Mesenchymal stem cell (in vitro differentiated cells and primary cell): ENCODE measurements around the gene CORO6.
"Not testable (repeated sequence)": the region's sequence is repeated elsewhere in the genome, so short reads cannot be mapped to it uniquely, and the experiment has no call there.

Experiments
- DNase-seq: peaks from one replicate; pipeline ENCODE4 v3.0.0-alpha.2; 2013
- H2AFZ ChIP-seq: one replicate; pipeline ENCODE4 v1.6.1; 2013; ENCODE audit warnings: low read depth, mild to moderate bottlenecking, control low read depth, inconsistent platforms, low read length, moderate library complexity
- H2AK5ac ChIP-seq: 2 replicates; pipeline ENCODE4 v1.6.1; 2013; ENCODE audit warnings: low read length, moderate library complexity, mild to moderate bottlenecking, inconsistent platforms; ENCODE audit not compliant: severe bottlenecking
- H2BK120ac ChIP-seq: one replicate; pipeline ENCODE4 v1.6.1; 2013; ENCODE audit warnings: low read depth, mild to moderate bottlenecking, inconsistent platforms, low read length, moderate library complexity
- H2BK12ac ChIP-seq, 2 experiments: one replicate each; pipeline ENCODE4 v1.6.1; 2013; ENCODE audit warnings: inconsistent platforms in 2 of 2, low read length in 2 of 2, mild to moderate bottlenecking in 2 of 2, moderate library complexity in 2 of 2, control low read depth in 1 of 2
- H2BK15ac ChIP-seq: one replicate; pipeline ENCODE4 v1.6.1; 2013; ENCODE audit warnings: mild to moderate bottlenecking, low read depth, inconsistent platforms; ENCODE audit not compliant: poor library complexity, severe bottlenecking
- H2BK5ac ChIP-seq: 2 replicates; pipeline ENCODE4 v1.6.1; 2013; ENCODE audit warnings: low read depth, mild to moderate bottlenecking, low read length, control low read depth, inconsistent platforms; ENCODE audit not compliant: poor library complexity, severe bottlenecking
- H3K14ac ChIP-seq, 2 experiments: one replicate each; pipeline ENCODE4 v1.6.1; 2013; ENCODE audit warnings: inconsistent platforms in 2 of 2, low read length in 2 of 2, control low read depth in 1 of 2, mild to moderate bottlenecking in 1 of 2, moderate library complexity in 1 of 2
- H3K18ac ChIP-seq, 2 experiments: one replicate each; pipeline ENCODE4 v1.6.1; 2013; ENCODE audit warnings: inconsistent platforms in 2 of 2, low read length in 2 of 2, control low read depth in 1 of 2, low read depth in 1 of 2, mild to moderate bottlenecking in 1 of 2
- H3K23ac ChIP-seq, 2 experiments: one replicate each; pipeline ENCODE4 v1.6.1; 2013; ENCODE audit warnings: inconsistent platforms in 2 of 2, low read length in 2 of 2, mild to moderate bottlenecking in 2 of 2, moderate library complexity in 2 of 2, control low read depth in 1 of 2
- H3K27ac ChIP-seq: 2 replicates; pipeline ENCODE4 v1.5.1; 2013; ENCODE audit warnings: mild to moderate bottlenecking, moderate library complexity, low read length, control low read depth, inconsistent platforms; ENCODE audit not compliant: poor library complexity, severe bottlenecking
- H3K27me3 ChIP-seq, 2 experiments: 2 replicates each; pipeline versions ENCODE4 v1.6.1 to v1.7.0; 2013; ENCODE audit warnings: low read length in 2 of 2, mild to moderate bottlenecking in 2 of 2, moderate library complexity in 2 of 2, control low read depth in 1 of 2, inconsistent platforms in 1 of 2; ENCODE audit not compliant: control insufficient read depth in 1 of 2, insufficient read depth in 1 of 2
- H3K36me3 ChIP-seq, 2 experiments: 2 replicates each; pipeline versions ENCODE4 v1.6.1 to v1.7.0; 2013; ENCODE audit warnings: low read length in 2 of 2, control low read depth in 1 of 2, inconsistent platforms in 1 of 2, low read depth in 1 of 2, mild to moderate bottlenecking in 1 of 2; ENCODE audit not compliant: insufficient read depth in 2 of 2, control insufficient read depth in 1 of 2
- H3K4ac ChIP-seq, 2 experiments: one replicate each; pipeline ENCODE4 v1.6.1; 2013; ENCODE audit warnings: inconsistent platforms in 2 of 2, low read length in 2 of 2, mild to moderate bottlenecking in 2 of 2, moderate library complexity in 2 of 2, control low read depth in 1 of 2, low read depth in 1 of 2
- H3K4me1 ChIP-seq: 2 replicates; pipeline ENCODE4 v1.6.1; 2013; ENCODE audit warnings: low read depth, low read length, control low read depth; ENCODE audit not compliant: control insufficient read depth, insufficient read depth
- H3K4me2 ChIP-seq: 2 replicates; pipeline ENCODE4 v1.6.1; 2013; ENCODE audit warnings: low read length, mild to moderate bottlenecking, inconsistent platforms; ENCODE audit not compliant: poor library complexity, severe bottlenecking
- H3K4me3 ChIP-seq, 2 experiments: 2 replicates each; pipeline versions ENCODE4 v1.5.1 to v1.7.0; 2013; ENCODE audit warnings: low read length in 2 of 2, mild to moderate bottlenecking in 2 of 2, control low read depth in 1 of 2, low read depth in 1 of 2; ENCODE audit not compliant: insufficient read depth in 1 of 2
- H3K79me1 ChIP-seq: replicated peaks from 2 replicates; pipeline ENCODE4 v1.6.1; 2013; ENCODE audit warnings: mild to moderate bottlenecking, control low read depth, low read length, inconsistent platforms; ENCODE audit not compliant: poor library complexity, severe bottlenecking
- H3K9ac ChIP-seq: 2 replicates; pipeline ENCODE4 v1.7.0; 2013; ENCODE audit warnings: mild to moderate bottlenecking, low read length, moderate library complexity
- H3K9me3 ChIP-seq: 2 replicates; pipeline ENCODE4 v1.7.0; 2013; ENCODE audit warnings: mild to moderate bottlenecking, low read length; ENCODE audit not compliant: control insufficient read depth
- H4K8ac ChIP-seq: one replicate; pipeline ENCODE4 v1.6.1; 2013; ENCODE audit warnings: inconsistent platforms, mild to moderate bottlenecking, low read length, moderate library complexity
- H4K91ac ChIP-seq: one replicate; pipeline ENCODE4 v1.6.1; 2013; ENCODE audit warnings: mild to moderate bottlenecking, low read length, inconsistent platforms
- WGBS: methylation state at CpG from one replicate; pipeline ENCODE4 v1.1.7; 2013; ENCODE audit warnings: mixed read lengths; 5-methylcytosine and 5-hydroxymethylcytosine counted together

The CORO6 gene

DNA sequence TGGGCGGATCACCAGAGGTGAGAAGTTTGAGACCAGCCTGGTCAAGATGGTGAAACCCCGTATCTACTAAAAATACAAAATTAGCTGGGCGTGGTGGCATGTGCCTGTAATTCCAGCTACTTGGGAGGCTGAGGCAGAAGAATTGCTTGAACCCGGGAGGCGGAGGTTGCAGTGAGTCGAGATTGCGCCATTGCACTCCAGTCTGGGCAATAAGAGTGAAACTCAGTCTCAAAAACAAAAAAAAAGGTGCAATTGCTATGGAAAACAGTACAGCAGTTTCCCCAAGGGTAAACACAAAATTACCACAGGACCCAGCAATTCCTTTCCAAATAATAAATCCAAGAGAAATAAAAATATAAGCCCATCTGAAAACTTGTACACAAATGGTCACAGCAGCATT is 29.2 kb upstream of the CORO6 start:
- not testable (repeated sequence) for H2BK15ac ChIP-seq, H3K14ac ChIP-seq, H2AK5ac ChIP-seq, H2BK5ac ChIP-seq, H3K4me1 ChIP-seq, H2BK120ac ChIP-seq, H3K9ac ChIP-seq, H3K18ac ChIP-seq, H3K36me3 ChIP-seq, H3K27me3 ChIP-seq, H3K79me1 ChIP-seq, H4K91ac ChIP-seq, H3K4ac ChIP-seq, H3K4me3 ChIP-seq, H3K9me3 ChIP-seq, H3K27ac ChIP-seq, H2BK12ac ChIP-seq, H2AFZ ChIP-seq, H3K4me2 ChIP-seq, H4K8ac ChIP-seq, H3K23ac ChIP-seq, DNase-seq
- 93% methylated on average over 5 of the region's 7 CpGs for WGBS

DNA sequence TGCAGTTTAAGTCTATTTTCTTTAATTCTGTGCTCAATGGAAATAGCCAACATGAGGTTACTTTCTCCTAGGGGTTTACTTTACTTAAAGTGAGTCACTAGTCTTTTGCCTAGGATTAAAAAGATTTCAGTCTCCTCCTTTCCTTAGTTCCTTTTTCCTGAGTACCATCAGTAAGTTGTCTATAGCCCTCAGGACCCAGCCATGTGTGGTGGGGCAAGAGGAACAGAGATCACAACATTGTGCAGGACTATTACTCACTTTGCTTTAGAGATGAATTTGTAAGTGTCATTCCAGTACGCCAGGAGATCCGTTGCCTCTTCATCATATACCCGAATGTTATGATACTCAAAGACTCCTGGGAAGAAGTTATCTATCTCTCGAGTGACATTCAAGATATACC is 27.7 kb upstream of the CORO6 start:
- no peaks in the 10 kb centered on the region for H3K79me1 ChIP-seq
- H2BK15ac ChIP-seq: no peak overlapping the region
- H4K91ac ChIP-seq: no peak overlapping the region
- H3K4ac ChIP-seq: no peak overlapping the region
- no peak overlapping the region for H2BK120ac ChIP-seq
- H3K4me2 ChIP-seq: no peak overlapping the region
- H3K4me3 ChIP-seq: no peak overlapping the region
- no peak overlapping the region for H2AK5ac ChIP-seq
- H2BK12ac ChIP-seq: no peak overlapping the region
- H3K27ac ChIP-seq: no peak overlapping the region
- H3K4me1 ChIP-seq: no peaks in the 10 kb centered on the region
- no peaks in the 10 kb centered on the region for H3K9me3 ChIP-seq
- H2AFZ ChIP-seq: no peak overlapping the region
- no peak overlapping the region for H3K14ac ChIP-seq
- no peak for DNase-seq
- H4K8ac ChIP-seq: no peak overlapping the region
- H3K27me3 ChIP-seq: no peaks in the 10 kb centered on the region
- H3K9ac ChIP-seq: no peak overlapping the region
- H3K36me3 ChIP-seq: peaks cover 2 to 3% of the 10 kb centered on the region in 2 experiments
- 92% methylated on average over 4 of the region's 4 CpGs for WGBS
- H2BK5ac ChIP-seq: no peak overlapping the region
- no peak overlapping the region for H3K18ac ChIP-seq
- no peak overlapping the region for H3K23ac ChIP-seq

DNA sequence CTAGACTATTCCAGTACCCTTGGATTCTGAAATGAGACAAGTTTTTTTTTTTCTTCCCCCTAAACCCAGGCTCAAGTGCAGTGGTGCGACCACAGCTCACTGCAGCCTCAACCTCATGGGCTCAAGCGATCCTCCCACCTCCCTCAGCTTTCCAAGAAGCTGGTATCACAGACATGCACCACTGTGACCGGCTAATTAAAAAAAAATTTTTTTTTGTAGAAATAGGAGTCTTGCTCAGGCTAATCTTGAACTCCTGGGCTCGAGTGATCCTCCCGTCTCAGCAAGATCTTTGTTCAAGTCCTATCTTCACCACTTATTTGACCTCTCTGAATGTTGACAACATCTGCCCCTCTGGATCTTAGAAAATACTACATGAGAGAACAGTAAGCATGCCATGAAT is 26.6 kb upstream of the CORO6 start:
- Histone ChIP-seq H3K4me3 (no peak overlapping the region), H3K9ac (no peak overlapping the region), H2AK5ac (no peak overlapping the region), H2AFZ (no peak overlapping the region), H2BK5ac (no peak overlapping the region), H3K9me3 (no peaks in the 10 kb centered on the region), H2BK120ac (no peak overlapping the region), H3K4ac (no peak overlapping the region), H2BK12ac (no peak overlapping the region), H4K91ac (no peak overlapping the region), H3K4me2 (no peak overlapping the region), H4K8ac (no peak overlapping the region), H3K36me3 (peaks cover 0 to 3% of the 10 kb centered on the region in 2 experiments), H3K4me1 (no peaks in the 10 kb centered on the region), H3K27me3 (no peaks in the 10 kb centered on the region), H3K14ac (no peak overlapping the region), H2BK15ac (no peak overlapping the region), H3K23ac (no peak overlapping the region), H3K79me1 (no peaks in the 10 kb centered on the region), H3K27ac (no peak overlapping the region), H3K18ac (no peak overlapping the region)
- no peak for DNase-seq
- 94% methylated on average over 4 of the region's 5 CpGs for WGBS

DNA sequence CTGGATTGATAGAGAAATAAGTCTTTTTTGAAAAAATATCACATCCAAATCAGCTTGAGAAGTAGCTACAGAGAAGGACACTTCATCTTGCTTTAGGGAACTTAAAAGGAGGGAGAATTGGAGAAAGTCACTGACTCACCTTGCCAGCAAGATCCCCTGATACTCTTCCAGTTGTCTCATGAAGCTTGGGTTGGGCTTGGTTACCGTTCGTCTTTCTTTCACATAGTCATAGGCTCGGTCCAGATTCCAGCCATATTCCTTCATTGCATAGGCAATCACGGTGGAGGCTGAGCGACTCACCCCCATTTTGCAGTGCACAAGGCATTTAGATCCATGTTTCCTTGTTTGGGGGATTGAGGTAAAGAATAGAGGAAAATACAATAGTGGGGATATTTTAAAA is 25.3 kb upstream of the CORO6 start:
- no peak overlapping the region for H2BK12ac ChIP-seq
- H4K91ac ChIP-seq: no peak overlapping the region
- 99% methylated on average over 5 of the region's 5 CpGs for WGBS
- H3K4me3 ChIP-seq: no peak overlapping the region
- no peak overlapping the region for H3K18ac ChIP-seq
- H3K14ac ChIP-seq: no peak overlapping the region
- DNase-seq: no peak
- H4K8ac ChIP-seq: no peak overlapping the region
- no peak overlapping the region for H2BK120ac ChIP-seq
- no peak overlapping the region for H2AK5ac ChIP-seq
- H3K9ac ChIP-seq: no peak overlapping the region
- H3K79me1 ChIP-seq: peaks cover 3% of the 10 kb centered on the region
- H3K36me3 ChIP-seq: peaks cover 0 to 3% of the 10 kb centered on the region in 2 experiments
- no peaks in the 10 kb centered on the region for H3K27me3 ChIP-seq
- no peak overlapping the region for H3K4me2 ChIP-seq
- no peak overlapping the region for H3K27ac ChIP-seq
- no peak overlapping the region for H2BK5ac ChIP-seq
- no peaks in the 10 kb centered on the region for H3K4me1 ChIP-seq
- no peak overlapping the region for H3K23ac ChIP-seq
- no peak overlapping the region for H2AFZ ChIP-seq
- no peak overlapping the region for H3K4ac ChIP-seq
- no peak overlapping the region for H2BK15ac ChIP-seq
- no peaks in the 10 kb centered on the region for H3K9me3 ChIP-seq
